Ammon's horn (tissue), 1 donor: Measurements from ENCODE around the gene LGR5.

Experiments
- DNase-seq: peaks from one replicate; pipeline ENCODE4 v3.0.0-alpha.2; 2016; ENCODE audit warnings: low spot score

LGR5 gene

GRCh38 chr12:71439613-71440344 is at the start of gene LGR5:
TSS of gene LGR5 (plus strand) at chr12:71439798. CDS start at chr12:71440081, 283 bp downstream.
- peak; percentile 89 for DNase-seq

GRCh38 chr12:71392521-71393145 is 47.0 kb upstream of the LGR5 start:
- DNase-seq, result peak; percentile 67

- no peak for DNase-seq
Observed at GRCh38 chr12:71393625-71394024, 46.0 kb upstream of the LGR5 start.

- DNase-seq, result no peak
Observed at GRCh38 chr12:71397433-71397954, 42.1 kb upstream of the LGR5 start.

- DNase-seq, result no peak
Observed at GRCh38 chr12:71399197-71399596, 40.4 kb upstream of the LGR5 start.

GRCh38 chr12:71400481-71400880 is 39.1 kb upstream of the LGR5 start:
- no peak for DNase-seq

- no peak for DNase-seq
Observed at GRCh38 chr12:71405884-71406283, 33.7 kb upstream of the LGR5 start.

- DNase-seq, result no peak
Observed at GRCh38 chr12:71407732-71408131, 31.9 kb upstream of the LGR5 start.

GRCh38 chr12:71410844-71411243 is 28.8 kb upstream of the LGR5 start:
- no peak for DNase-seq

- DNase-seq, result no peak
Observed at GRCh38 chr12:71411635-71412034, 28.0 kb upstream of the LGR5 start.

- DNase-seq, result peak; percentile 81
Observed at GRCh38 chr12:71415336-71416231, 24.0 kb upstream of the LGR5 start.

GRCh38 chr12:71417181-71417580 is 22.4 kb upstream of the LGR5 start:
- DNase-seq, result no peak

- no peak for DNase-seq
Observed at GRCh38 chr12:71420775-71421406, 18.7 kb upstream of the LGR5 start.

- no peak for DNase-seq
Observed at GRCh38 chr12:71425568-71426299, 13.9 kb upstream of the LGR5 start.

GRCh38 chr12:71426300-71427047 is 13.1 kb upstream of the LGR5 start:
- no peak for DNase-seq

- DNase-seq, result no peak
Observed at GRCh38 chr12:71430756-71431155, 8.8 kb upstream of the LGR5 start.

- no peak for DNase-seq
Observed at GRCh38 chr12:71431991-71432390, 7.6 kb upstream of the LGR5 start.

GRCh38 chr12:71432936-71433335 is 6.7 kb upstream of the LGR5 start:
- DNase-seq, result no peak

- no peak for DNase-seq
Observed at GRCh38 chr12:71436696-71437095, 2.9 kb upstream of the LGR5 start.

GRCh38 chr12:71438670-71439361 is 782 bp upstream of the LGR5 start:
- no peak for DNase-seq
